Smooth muscle cell (in vitro differentiated cells): ENCODE results near the gene AGBL2. TPM values are rescaled to one million over a fixed set of nuclear protein-coding genes. Genes with fewer than 3 reads are reported as not detected.

Experiments used
- DNase-seq: peaks from one replicate; lab custom pipeline; 2025; ENCODE audit not compliant: unreplicated experiment; lab: John Stamatoyannopoulos, UW
- H2AFZ ChIP-seq: fragments of 200-600 bp; sonication (generic); 2 replicates; pipeline ENCODE4 v1.6.0; 2016; ENCODE audit warnings: antibody characterized with exemption, low read depth, mild to moderate bottlenecking
- H3F3A ChIP-seq: fragments of 200-600 bp; sonication (generic); 2 replicates; pipeline ENCODE4 v1.6.0; 2017; ENCODE audit warnings: antibody characterized with exemption, low read depth
- H3K27ac ChIP-seq: fragments of 200-600 bp; sonication (generic); 2 replicates; pipeline ENCODE4 v1.5.1; 2016; ENCODE audit warnings: low read depth, mild to moderate bottlenecking
- H3K27me3 ChIP-seq: fragments of 200-600 bp; sonication (generic); 2 replicates; pipeline ENCODE4 v1.6.1; 2016; ENCODE audit warnings: low read depth, mild to moderate bottlenecking
- H3K36me3 ChIP-seq: fragments of 200-600 bp; sonication (generic); 2 replicates; pipeline ENCODE4 v1.5.1; 2016; ENCODE audit warnings: low read depth
- H3K4me1 ChIP-seq: fragments of 200-600 bp; sonication (generic); 2 replicates; pipeline ENCODE4 v1.5.1; 2016; ENCODE audit warnings: low read depth
- H3K4me2 ChIP-seq: fragments of 200-600 bp; sonication (generic); 2 replicates; pipeline ENCODE4 v1.6.0; 2016; ENCODE audit warnings: mild to moderate bottlenecking
- H3K4me3 ChIP-seq: fragments of 200-600 bp; sonication (generic); 2 replicates; pipeline ENCODE4 v1.5.1; 2016; ENCODE audit warnings: mild to moderate bottlenecking
- H3K79me2 ChIP-seq: fragments of 200-600 bp; sonication (generic); 2 replicates; pipeline ENCODE4 v1.6.0; 2016; ENCODE audit warnings: low read depth, mild to moderate bottlenecking
- H3K9ac ChIP-seq: fragments of 200-600 bp; sonication (generic); 2 replicates; pipeline ENCODE4 v1.6.0; 2016; ENCODE audit warnings: low read depth
- H3K9me3 ChIP-seq: fragments of 200-600 bp; sonication (generic); replicated peaks from 2 replicates; pipeline ENCODE4 v1.5.1; 2016; ENCODE audit warnings: low read depth
- H4K20me1 ChIP-seq: fragments of 200-600 bp; sonication (generic); 2 replicates; pipeline ENCODE4 v1.6.0; 2016; ENCODE audit warnings: low read depth
- WGBS: methylation state at CpG from one replicate; pipeline ENCODE4 v1.1.7; 2016; ENCODE audit warnings: low lambda C conversion rate; 5-methylcytosine and 5-hydroxymethylcytosine counted together
- polyA plus RNA-seq: library from polyadenylated mRNA; unstranded; fragments of >200 nt; fragmentation: Nextera tagmentation; extraction: Ambion mirVana; gene quantifications from 2 replicates; pipeline ENCODE4 v1.2.1, GENCODE V29; 2016
- total RNA-seq: library from RNA; depleted of rRNA; stranded (reverse); fragments of >200 nt; gene quantifications from 2 replicates; pipeline ENCODE4 v1.2.3, GENCODE V29; 2014
- TF ChIP-seq, protein P1 (sequence below): fragments of 200-600 bp; sonication (generic); IDR thresholded peaks from 2 replicates; pipeline ENCODE4 v1.5.1; 2017; ENCODE audit warnings: borderline replicate concordance, mild to moderate bottlenecking, antibody characterized with exemption; ENCODE audit not compliant: insufficient read depth, poor library complexity, severe bottlenecking

AGBL2 gene
- total and polyA plus RNA-seq, 2 experiments from 2014 or later, result 1.1 TPM; not detected in 1

DNA sequence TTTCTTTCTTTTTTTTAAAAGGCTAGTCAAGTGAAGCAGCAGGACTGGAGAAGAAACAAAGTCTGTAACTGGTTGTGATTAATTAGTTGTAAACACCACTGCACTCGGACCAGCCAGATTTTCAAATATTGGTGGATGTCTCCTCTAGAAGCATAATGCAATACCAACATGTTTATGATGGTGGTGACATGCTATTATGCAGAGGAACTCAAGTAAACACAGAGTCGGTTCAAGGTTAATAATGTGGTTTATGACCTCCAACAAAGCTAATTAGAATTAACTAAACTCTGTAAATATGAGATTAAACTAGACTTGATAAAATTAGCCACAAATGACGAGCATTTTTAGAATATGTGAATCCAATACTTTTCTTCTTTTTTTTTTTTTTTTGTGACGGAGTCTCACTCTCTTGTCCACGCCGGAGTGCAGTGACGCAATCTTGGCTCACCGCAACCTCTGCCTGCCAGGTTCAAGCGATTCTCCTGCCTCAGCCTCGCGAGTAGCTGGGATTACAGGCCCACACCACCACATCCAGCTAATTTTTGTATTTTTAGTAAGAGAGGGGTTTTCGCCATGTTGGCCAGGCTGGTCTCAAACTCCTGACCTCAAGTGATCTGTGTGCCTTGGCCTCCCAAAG, 11.8 kb upstream of the AGBL2 start:
- Histone ChIP-seq H3K9me3 (no peaks in the 10 kb centered on the region), H3K27ac (no peak overlapping the region), H4K20me1 (peaks cover 20% of the 10 kb centered on the region), H3K9ac (no peak overlapping the region), H3K36me3 (peaks cover 38% of the 10 kb centered on the region), H3K79me2 (no peaks in the 10 kb centered on the region), H3K4me1 (peaks cover 7% of the 10 kb centered on the region), H2AFZ (no peak overlapping the region), H3K27me3 (no peaks in the 10 kb centered on the region), H3K4me2 (no peak overlapping the region), H3K4me3 (no peak overlapping the region), H3F3A (peaks cover 8% of the 10 kb centered on the region)
- WGBS, result 95% methylated on average over 12 of the region's 12 CpGs
- no peak for DNase-seq
- TF ChIP-seq, protein P1, sequence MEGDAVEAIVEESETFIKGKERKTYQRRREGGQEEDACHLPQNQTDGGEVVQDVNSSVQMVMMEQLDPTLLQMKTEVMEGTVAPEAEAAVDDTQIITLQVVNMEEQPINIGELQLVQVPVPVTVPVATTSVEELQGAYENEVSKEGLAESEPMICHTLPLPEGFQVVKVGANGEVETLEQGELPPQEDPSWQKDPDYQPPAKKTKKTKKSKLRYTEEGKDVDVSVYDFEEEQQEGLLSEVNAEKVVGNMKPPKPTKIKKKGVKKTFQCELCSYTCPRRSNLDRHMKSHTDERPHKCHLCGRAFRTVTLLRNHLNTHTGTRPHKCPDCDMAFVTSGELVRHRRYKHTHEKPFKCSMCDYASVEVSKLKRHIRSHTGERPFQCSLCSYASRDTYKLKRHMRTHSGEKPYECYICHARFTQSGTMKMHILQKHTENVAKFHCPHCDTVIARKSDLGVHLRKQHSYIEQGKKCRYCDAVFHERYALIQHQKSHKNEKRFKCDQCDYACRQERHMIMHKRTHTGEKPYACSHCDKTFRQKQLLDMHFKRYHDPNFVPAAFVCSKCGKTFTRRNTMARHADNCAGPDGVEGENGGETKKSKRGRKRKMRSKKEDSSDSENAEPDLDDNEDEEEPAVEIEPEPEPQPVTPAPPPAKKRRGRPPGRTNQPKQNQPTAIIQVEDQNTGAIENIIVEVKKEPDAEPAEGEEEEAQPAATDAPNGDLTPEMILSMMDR, result no peak

DNA sequence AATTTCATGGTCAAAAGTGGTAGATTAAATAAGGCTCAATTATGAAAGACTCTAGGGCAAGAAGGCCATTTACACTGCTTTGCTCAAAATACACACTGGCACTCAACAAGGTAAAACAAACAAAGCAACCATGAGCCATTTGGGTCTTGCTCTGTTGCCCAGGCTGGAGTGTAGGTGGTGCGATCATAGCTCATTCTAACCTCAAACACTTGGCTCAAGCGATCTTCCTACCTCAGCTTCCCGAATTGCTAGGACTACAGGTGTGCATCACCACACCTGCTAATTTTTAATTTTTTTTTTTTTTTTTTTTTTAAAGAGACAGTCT, 10.9 kb upstream of the AGBL2 start:
- Histone ChIP-seq H3K79me2 (no peaks in the 10 kb centered on the region), H3F3A (peaks cover 8% of the 10 kb centered on the region), H3K4me1 (peaks cover 3% of the 10 kb centered on the region), H3K9ac (no peak overlapping the region), H3K36me3 (peaks cover 32% of the 10 kb centered on the region), H3K27me3 (no peaks in the 10 kb centered on the region), H3K4me2 (no peak overlapping the region), H4K20me1 (peaks cover 20% of the 10 kb centered on the region), H3K27ac (peak overlapping the region; percentile 35), H2AFZ (no peak overlapping the region), H3K9me3 (no peaks in the 10 kb centered on the region), H3K4me3 (no peak overlapping the region)
- TF ChIP-seq, protein P1, result no peak
- WGBS, result 89% methylated on average over 3 of the region's 3 CpGs
- DNase-seq, result no peak

DNA sequence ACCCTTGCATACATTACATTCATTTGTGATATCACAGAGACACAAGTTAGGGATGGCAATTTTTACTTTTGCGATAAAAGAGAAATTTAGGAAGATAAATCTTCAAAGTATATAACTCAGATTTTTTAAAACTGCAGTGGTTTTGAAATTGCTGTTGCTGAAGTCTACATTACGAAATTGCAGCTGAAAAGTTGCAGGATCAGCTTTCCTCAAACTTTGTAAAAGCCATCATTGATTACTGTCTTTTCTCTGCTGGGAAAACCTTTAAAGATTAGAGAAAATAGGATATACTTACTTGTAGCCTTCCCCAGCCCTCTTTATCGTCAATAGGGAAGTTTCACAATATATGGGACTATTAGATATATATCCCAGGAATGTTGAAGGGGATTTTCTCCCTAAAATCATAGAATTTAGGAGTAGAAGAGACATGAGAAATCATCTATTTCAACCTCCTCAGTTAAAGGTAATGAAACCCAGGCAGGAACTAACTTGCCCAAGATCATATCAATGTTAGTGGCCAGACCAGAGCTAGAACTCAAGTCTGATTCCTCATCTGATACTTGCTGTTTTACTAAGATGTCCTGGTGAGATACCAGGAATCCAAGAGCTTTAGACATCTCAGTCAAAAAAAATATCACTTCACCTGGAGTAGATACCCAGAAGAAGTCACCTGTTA, 10.4 kb upstream of the AGBL2 start:
- Histone ChIP-seq H4K20me1 (peaks cover 20% of the 10 kb centered on the region), H3K27ac (peak overlapping the region; percentile 35), H3K9me3 (no peaks in the 10 kb centered on the region), H3K36me3 (peaks cover 27% of the 10 kb centered on the region), H2AFZ (no peak overlapping the region), H3F3A (peaks cover 13% of the 10 kb centered on the region), H3K4me1 (no peaks in the 10 kb centered on the region), H3K4me2 (no peak overlapping the region), H3K4me3 (no peak overlapping the region), H3K79me2 (no peaks in the 10 kb centered on the region), H3K9ac (no peak overlapping the region), H3K27me3 (no peaks in the 10 kb centered on the region)
- WGBS, result 87% methylated on average over 3 of the region's 3 CpGs
- DNase-seq, result no peak
- TF ChIP-seq, protein P1, result no peak
